Dedifferentiated amniotic fluid mesenchymal stem cell (primary cell): ENCODE data around the gene DYRK1A.
"Not testable (repeated sequence)": the region's sequence is repeated elsewhere in the genome, so short reads cannot be mapped to it uniquely, and the experiment has no call there.

Source experiments
- DNase-seq: peaks from one replicate; pipeline ENCODE4 v3.0.0-alpha.2; 2016; ENCODE audit errors: extremely low spot score

DYRK1A gene

DNA sequence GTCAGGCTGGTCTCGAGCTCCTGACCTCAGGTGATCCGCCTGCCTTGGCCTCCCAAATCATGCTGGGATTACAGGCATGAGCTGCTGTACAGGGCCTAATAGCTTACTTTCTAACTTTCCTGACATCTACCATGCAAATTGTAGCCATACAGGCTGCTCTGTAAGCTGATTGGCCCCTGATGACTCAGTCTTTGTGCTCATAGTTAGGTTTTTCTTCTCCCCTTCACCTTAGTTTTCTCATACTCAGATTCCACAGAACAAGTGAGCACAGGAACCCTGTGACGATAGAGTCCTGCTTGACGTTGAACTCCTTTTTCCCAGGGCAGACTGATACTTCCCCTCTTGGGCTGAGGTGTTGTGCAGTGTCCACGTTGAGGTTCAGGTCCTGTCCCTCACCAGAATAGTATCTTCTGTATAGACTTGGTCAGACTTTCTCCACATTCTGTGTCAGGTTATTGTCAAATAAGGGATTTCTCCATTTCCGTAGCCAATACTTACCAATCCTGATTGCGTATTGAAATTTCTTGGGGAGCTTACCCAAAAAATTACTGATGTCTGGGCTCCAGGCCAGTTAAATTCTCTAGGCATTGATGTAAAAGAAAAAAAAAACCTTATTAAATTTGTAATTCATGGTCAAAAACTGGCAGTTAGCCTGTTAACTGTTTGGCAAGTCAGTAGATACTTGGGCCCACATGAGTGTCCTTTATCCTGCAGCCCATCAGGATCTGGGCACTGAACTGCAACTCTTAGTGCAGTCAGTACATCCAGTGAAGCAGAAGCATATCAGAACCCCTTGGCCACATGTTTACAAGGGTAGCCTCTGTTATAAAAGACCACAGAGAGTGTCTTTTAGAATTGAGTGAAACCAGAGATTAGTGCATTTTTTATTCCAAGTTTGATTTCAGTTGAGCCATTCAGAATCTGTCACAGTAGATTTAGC, 118.2 kb downstream of the DYRK1A start:
- no peak for DNase-seq

DNA sequence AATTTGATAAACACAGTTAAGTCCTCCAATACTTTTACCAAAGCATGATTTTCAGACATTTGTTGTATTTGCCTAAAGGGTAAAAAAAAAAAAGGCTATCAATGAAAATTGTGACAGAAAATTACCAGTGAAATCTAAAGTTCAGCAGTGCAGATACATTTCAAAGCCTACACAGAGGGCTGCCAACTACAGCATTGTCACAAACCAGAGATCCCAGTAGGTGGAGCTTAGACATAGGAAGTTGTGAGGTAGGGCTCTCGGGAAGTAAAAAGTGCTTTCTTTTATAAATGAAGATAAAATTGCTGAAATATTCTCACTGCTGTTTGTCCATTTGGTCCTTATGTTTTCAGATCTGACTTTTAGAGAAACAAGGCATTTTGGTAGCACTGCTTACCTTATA, 123.0 kb downstream of the DYRK1A start:
- DNase-seq, result no peak

DNA sequence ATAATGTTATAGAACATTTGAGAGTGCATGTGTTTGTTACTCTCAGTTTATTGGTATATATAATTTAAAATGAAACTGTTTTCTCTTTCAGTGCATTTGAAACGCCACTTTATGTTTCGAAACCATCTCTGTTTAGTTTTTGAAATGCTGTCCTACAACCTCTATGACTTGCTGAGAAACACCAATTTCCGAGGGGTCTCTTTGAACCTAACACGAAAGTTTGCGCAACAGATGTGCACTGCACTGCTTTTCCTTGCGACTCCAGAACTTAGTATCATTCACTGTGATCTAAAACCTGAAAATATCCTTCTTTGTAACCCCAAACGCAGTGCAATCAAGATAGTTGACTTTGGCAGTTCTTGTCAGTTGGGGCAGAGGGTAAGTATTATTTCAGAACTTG, 123.5 kb downstream of the DYRK1A start:
- no peak for DNase-seq

DNA sequence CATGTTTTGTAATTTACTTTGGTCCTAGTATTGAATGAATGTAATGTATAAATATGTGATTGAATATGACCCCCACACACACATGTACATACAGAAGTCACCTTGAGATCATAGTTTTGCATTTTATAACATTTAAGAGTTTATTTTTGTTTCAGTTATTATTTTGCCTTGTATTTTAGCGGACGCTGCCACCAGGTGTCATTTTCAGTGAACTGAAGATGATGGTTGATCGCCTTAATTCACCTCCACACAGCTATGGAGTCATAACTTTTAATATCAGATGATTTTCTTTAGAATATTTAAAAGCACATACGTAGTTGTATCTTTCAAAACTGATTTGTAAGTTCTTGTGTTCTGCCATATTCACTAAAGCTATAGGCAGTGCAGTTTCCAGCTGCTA, 130.4 kb downstream of the DYRK1A start:
- no peak for DNase-seq

DNA sequence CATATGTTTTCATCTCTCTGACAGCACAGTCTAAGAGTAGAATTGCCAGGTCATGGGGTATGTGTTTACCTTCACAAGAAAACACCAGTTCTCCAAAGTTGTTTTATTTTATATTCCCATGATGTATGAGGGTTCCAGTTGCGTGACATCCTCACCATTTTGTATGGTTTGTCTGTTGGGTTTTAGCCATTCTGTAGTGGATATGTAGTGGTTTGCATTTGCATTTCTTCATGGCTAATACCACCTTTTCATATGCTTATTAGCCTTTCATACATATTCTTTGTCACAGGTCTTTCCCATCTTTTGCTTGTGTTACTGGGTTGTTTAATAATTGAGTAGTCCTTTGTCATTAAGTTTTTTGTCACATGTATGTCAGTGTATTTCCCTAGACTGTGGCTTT, 132.1 kb downstream of the DYRK1A start:
- DNase-seq, result no peak

DNA sequence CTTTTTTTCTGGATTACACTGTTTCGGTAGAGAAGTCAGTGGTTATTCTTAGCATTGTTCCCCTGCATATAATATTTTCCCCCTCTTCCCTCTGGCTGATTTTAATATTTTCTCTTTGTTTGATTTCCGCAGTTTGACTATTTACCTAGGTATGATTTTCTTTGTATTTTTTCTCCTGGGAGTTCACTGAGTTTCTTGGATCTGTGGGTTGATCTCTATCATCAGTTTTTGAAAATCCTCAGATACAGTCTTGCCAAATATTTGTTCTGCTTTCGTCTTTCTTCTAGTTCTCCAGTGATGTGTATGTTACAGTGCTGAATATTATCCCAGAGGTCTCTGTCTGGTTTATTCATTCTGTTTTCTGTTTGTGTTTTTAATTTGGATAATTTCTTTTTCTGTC, 136.4 kb downstream of the DYRK1A start:
- DNase-seq, result no peak

DNA sequence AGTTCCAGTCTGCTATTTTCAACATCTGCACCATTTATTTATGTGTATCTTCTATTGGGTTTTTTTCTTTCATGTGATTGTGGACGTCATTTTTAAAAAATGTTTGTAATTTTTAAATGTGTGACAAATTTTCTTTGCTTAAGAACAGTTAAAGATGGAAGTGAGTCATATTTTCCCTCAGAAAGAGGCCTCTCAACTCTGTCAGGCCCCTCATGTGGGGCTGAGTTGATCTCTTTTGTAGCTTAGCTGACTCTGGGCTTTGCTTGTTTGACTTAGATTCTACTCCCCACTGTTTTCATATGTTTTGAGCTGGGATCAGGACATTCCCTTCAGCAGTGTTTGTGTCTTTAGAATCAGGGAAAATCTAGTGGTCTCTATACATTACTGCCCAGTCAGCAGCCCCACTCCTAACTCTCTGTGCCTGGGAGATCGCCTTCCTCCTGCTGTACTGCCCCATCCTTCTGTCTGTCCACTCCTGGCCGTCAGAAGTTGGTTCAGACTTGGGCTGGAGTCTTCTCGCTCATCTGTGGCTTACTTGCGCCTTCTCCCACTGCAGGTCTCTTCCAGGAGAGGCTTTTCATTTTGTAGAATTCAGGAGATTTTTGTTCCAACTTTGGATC, 137.4 kb downstream of the DYRK1A start:
- DNase-seq, result peak; percentile 49

DNA sequence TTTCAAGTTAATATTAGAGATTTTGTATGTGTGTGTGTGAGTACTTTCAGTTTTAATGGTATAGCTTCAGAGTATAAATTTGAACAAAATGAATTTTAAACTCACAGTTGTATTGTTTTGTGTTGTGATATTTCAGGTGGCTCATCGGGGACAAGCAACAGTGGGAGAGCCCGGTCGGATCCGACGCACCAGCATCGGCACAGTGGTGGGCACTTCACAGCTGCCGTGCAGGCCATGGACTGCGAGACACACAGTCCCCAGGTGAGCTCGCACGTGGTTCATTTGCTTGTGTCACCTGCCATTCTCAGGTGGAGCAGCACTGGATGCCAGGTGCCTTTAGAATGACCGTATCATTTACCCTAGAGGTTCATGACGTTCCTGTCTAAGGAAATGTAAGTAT, 139.4 kb downstream of the DYRK1A start:
- DNase-seq, result no peak

DNA sequence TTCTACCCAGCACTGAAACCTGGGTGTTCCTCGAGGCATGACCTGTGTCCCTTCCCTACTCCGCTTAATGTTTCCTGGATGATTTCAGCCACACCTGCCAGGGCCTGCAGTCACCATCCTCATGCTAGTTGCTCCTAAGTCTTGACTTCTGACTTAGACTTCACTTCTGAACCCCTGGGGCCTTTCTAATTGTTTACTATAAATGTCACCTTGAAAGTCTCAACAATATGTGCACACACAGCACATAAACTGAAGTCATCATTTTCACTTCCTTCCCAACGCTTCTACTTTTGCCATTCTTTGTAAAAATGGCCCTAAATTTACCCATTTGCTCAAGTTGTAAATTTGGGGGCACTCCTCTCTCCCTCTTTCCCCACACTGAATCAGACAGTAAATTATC, 141.1 kb downstream of the DYRK1A start:
- DNase-seq, result no peak

DNA sequence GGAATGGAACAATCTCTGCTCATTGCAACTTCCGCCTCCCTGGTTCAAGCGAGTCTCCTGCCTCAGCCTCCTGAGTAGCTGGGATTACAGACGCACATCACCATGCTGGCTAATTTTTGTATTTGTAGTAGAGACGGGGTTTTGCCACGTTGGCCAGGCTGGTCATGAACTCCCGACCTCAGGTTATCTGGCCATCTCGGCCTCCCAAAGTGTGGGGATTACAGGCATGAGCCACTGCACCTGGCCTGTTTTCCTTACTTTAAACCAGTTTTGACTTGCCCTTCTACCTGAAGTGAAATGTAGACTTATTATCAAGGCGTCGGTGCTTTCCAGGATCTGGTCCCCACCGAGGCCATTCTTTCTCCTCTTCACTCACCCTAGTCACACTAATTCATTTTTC, 141.8 kb downstream of the DYRK1A start:
- no peak for DNase-seq

DNA sequence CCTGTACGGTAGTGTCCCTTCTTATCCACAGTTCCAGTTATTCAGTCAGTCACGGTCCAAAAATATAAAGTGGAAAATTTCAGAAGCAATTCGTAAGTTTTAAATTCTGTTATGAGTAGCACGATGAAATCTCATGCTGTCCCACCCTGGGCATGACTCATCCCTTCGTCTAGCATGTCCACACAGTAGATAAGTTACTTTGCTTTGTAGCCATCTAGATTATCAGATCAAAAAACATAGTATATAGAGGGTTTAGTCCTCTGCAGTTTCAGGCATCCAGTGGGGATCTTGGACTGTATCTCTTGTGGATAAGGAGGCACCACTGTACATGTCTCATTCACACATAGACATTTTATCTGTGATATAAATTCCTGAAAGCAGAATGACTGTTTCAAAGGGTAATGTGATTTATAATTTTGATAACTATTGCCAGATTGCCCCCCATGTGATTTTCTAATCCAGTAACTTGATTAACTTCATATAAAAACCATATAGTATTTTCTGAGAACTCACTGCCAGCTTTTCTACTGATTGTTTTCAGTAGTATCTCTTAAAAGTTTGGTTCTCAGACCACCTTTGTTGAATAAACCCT, 143.3 kb downstream of the DYRK1A start:
- peak; percentile 35 for DNase-seq

DNA sequence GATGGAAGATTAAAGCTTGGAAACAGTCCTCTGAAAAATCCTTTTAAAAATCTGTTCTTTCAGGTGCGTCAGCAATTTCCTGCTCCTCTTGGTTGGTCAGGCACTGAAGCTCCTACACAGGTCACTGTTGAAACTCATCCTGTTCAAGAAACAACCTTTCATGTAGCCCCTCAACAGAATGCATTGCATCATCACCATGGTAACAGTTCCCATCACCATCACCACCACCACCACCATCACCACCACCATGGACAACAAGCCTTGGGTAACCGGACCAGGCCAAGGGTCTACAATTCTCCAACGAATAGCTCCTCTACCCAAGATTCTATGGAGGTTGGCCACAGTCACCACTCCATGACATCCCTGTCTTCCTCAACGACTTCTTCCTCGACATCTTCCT, 145.3 kb downstream of the DYRK1A start:
- DNase-seq, result no peak

DNA sequence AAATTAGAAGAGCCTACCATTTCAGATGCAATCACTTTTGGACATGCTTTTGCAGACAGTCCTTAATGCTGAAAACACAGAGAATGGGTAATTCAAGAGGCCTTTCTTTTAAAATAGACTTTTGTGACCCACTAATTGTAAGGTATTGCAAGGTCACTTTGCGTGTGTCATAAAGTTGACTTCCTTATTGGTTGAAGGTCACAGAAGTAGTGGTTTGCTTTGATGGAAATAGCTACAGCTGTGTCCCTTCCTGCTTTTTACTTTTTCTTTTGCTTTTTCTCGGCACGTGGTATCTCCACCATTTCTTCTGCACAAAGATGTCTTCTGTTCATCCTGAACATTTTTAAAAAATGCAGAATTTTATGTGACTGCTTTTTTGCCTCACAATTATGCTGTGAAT, 146.8 kb downstream of the DYRK1A start:
- no peak for DNase-seq

DNA sequence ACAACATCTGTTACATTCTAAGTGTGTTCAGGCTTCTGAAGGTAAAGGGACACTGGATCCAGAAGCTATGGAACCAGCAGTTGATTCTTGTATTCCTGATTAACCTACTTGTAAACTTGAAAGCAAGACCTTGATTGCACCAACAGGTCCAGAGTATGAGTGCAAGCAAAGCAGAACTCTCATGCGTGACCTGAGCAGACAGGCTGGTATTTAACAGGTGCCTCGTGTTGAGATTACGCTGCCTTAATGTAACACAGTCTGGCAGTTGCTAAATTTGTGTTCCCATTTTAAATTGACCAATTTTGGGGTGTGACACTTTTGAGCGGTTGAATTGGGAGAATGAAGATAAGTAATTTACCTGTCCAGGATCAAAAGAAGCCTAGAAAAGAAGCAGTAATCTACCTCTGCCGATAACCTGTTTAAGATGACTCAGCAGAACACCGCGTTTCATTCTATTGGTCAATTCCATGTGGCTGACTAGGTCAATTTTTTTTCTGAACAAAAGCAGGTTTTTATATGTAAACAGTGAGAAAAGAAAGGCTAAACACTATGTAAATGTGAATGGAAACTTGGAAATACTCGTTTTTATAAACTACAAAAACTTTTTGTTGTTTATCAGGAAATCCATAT, 147.6 kb downstream of the DYRK1A start:
- DNase-seq, result no peak

DNA sequence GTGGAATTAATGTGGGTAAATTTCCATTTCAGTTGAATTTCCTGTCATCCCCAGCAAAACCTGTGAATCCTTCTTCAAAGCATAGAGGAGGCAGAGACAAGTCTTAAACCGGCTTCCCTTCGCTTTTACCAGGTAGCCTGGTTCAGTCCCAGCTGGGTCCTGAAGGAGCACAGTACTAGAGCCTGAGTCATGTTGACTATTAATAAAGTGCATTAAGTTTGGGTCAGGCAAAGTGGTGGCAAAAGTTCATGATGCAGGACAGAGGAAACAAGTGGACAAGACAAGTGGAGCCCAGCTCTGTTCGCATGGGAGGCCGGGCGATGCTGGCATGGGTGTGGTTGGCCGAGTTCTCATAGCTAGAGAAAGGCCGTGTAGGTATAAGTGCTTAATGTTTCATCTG, 150.4 kb downstream of the DYRK1A start:
- DNase-seq, result no peak

DNA sequence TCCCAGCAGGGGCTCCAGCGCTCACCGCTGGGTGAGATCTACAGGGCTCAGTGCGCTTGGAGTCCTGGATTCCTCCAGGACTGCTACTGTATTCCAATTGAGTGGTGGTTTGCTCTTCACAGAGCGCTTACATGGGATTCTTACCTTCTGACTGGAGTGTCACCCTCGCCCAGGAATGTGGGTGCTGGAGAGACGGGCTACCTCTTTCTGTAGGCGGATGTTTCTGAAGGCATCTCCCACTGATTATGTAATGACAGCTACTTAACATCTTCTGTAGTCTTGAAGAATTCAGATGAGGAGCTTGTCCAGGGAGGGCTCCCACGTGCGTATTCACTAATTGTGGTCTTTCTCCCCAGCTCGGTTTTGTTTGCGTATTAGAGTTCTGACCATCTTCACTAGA, 154.2 kb downstream of the DYRK1A start:
- no peak for DNase-seq

DNA sequence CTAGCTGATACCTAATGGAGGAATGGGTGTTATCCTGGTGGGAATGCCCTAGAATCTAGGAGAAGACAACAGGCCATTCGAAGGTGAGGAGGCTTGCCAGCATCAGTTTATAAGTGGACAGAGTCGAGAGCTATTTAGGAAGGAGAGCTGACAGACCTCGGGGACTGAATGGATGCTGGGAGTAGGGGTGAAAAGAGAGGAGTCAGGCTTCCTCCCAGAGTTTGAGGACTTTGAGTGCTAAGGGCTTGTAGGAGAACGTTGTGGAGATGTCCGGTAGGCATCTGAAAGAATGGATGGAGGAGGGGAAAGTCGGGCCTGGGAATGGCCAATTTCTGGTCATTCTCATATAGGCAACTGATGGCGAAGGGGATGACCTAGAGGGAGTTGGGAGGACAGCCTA, 155.1 kb downstream of the DYRK1A start:
- no peak for DNase-seq

DNA sequence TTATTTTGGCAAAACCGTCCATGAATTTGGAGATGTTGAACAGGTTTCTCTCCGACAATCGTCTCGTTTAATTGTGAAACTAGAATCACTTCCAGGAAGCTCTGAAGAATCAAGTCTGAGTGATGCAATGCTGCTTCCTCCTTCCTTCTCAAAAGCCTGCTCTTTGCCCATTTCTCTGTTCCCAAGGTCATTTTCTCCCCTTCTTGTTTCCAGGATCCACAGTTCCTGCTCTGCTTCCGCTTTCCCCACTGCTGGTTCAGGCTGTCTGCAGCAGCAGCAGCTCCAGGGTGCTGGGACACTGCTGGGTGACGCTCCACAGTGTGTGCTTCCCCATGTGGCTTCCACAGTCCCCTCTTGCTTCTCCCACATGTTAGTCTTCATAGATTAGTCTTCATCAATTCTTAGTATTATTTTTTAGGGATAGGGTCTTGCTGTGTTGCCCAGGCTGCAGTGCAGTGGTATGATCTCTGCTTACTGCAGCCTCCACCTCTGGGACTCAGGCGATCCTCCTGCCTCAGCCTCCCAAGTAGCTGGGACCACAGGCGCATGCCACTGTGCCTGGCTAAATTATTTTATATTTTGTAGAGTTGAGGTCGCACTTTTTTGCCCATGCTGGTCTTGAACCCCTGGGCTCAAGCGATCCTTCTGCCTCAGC, 156.2 kb downstream of the DYRK1A start:
- DNase-seq, result no peak

DNA sequence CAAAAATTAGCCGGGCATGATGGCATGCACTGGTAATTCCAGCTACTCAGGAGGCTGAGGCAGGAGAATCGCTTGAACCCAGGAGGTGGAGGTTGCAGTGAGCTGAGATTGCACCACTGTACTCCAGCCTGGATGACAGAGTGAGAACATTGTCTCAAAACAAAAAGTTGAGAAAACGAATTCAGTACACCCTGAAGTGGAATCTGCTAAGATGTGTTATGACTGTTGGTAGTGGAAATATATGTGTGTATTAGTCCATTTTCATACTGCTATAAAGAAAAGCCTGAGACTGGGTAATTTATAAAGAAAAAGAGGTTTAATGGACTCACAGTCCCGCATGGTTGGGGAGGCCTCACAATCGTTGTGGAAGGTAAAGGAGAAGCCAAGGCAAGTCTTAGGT, 158.4 kb downstream of the DYRK1A start:
- DNase-seq, result not testable (repeated sequence)

DNA sequence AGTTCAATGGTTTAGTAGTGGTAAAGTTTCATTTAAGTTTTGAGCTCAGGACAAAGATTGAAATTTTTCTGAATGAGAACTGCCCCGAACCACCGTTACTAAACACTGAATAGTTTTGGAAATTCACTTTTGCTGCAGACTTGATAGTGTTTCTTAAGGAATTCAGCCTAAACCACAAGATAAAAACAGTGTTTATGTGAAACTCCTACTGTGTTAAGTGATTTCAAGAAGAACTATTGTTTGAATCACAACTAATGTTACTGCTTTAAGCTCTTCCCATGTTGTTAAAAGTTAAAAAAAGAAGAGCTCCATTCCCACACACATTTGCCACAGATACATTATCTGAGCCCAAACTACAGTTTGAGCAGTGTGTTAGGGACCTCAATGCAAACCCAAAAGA, 159.2 kb downstream of the DYRK1A start:
- no peak for DNase-seq

DNA sequence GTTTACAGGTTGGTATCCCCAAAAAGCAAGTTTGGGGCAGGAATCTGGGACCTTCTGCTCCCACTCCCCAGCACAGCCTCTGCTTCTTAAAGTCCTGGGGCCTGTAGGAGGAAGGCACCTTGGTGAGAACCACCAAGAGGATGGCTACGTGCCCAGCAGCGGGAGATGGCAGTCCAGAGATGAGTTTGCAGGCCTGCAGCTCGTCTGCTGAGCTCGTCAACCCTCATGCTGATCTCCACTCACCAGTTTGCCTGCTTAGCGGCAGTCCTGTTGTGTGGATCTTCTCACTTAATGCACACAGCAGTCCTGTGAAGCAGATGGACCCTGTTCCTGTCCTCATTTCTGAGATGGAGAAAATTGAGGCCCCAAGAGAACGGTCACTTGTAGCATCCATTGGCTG, 160.5 kb downstream of the DYRK1A start:
- DNase-seq, result no peak

DNA sequence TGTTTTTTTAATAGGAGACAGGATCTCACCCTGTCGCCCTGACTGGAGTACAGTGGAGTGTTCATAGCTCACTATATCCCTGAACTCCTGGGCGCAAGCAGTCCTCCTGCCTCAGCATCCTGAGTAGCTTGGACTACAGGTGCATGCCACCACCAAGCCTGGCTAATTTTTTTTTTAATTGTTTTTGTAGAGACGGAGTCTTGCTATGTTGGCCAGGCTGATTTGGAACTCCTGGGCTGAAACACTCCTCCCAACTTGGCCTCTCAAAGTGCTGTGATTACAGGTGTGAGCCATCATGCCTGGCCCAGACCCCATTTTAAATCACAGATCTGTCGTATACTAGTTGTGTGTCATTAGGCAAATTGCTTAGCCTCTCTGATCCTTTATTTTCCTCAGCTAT, 161.1 kb downstream of the DYRK1A start:
- no peak for DNase-seq
